HCT116 (cell line): Measurements from ENCODE around the gene CLEC3B. TPM values are rescaled to one million over a fixed set of nuclear protein-coding genes. Genes with fewer than 3 reads are reported as not detected.

ENCODE experiments used
- ATAC-seq: fragments of 200-7000 bp; cut with Tn5 transposase; 2 replicates; pipeline ENCODE4 v1.9.1; 2020; ENCODE audit warnings: mild to moderate bottlenecking, moderate library complexity
- BruUV-seq: library from RNA; stranded (reverse); fragments of 400-500 nt; replicated peaks from 2 replicates; lab custom pipeline; 2021; lab: Mats Ljungman, UMichigan
- CTCF ChIA-PET: fragments of 300-600 bp; sonication (Branson Sonifier 250); formaldehyde crosslinking; loops from one replicate; lab custom pipeline; 2021; ENCODE audit warnings: antibody characterized with exemption; lab: Charles Lee
- POLR2A ChIA-PET: fragments of 300-600, 350-600 bp; sonication (Branson Sonifier 250); formaldehyde crosslinking; loops from one replicate; lab custom pipeline; 2021; ENCODE audit warnings: antibody characterized with exemption; lab: Charles Lee
- RAD21 ChIA-PET, 2 experiments: fragments of 300-600 bp; sonication (Branson Sonifier 250); formaldehyde crosslinking; loops; one replicate each; lab custom pipeline; 2023; ENCODE audit warnings: low total read pairs in 2 of 2; ENCODE audit not compliant: uncharacterized antibody in 2 of 2, unreplicated experiment in 2 of 2, low non-redundant PET in 1 of 2; lab: Charles Lee
- DNase-seq: peaks from one replicate; pipeline ENCODE4 v3.0.0-alpha.2; 2010; ENCODE audit warnings: low read depth, low spot score
- H2AFZ ChIP-seq: fragments of 200-600 bp; shearing (Covaris generic), sonication (generic); 2 replicates; pipeline ENCODE4 v1.6.1; 2017; ENCODE audit warnings: low read depth, mixed run types, mixed read lengths, antibody characterized with exemption, low read length; ENCODE audit not compliant: poor library complexity, severe bottlenecking
- H3K27ac ChIP-seq: 2 replicates; pipeline ENCODE4 v1.5.1; 2012; ENCODE audit warnings: low read depth, low read length
- H3K27me3 ChIP-seq: fragments of 200-600 bp; sonication (generic); 2 replicates; pipeline ENCODE4 v1.6.1; 2016; ENCODE audit warnings: mixed run types, low read length, mixed read lengths; ENCODE audit not compliant: insufficient read depth
- H3K36me3 ChIP-seq, 2 experiments: fragments of 200-500 bp in 1 of 2; fragments of 200-600 bp in 1 of 2; sonication (Bioruptor generic) in 1 of 2; sonication (generic) in 1 of 2; 2 replicates each; pipeline versions ENCODE4 v1.5.1 to v1.6.1; 2014 to 2016; ENCODE audit warnings: low read length in 2 of 2, inconsistent platforms in 1 of 2, mixed read lengths in 1 of 2, mixed run types in 1 of 2; ENCODE audit not compliant: insufficient read depth in 2 of 2, control insufficient read depth in 1 of 2
- H3K4me1 ChIP-seq, 2 experiments: fragments of 200-600 bp in 1 of 2; sonication (generic) in 1 of 2; 2 replicates each; pipeline versions ENCODE4 v1.5.1 to v1.6.1; 2012 to 2017; ENCODE audit warnings: low read length in 2 of 2, inconsistent platforms in 1 of 2, mild to moderate bottlenecking in 1 of 2, mixed read lengths in 1 of 2, mixed run types in 1 of 2, moderate library complexity in 1 of 2; ENCODE audit not compliant: insufficient read depth in 2 of 2, control insufficient read depth in 1 of 2
- H3K4me2 ChIP-seq: fragments of 200-600 bp; sonication (generic); 2 replicates; pipeline ENCODE4 v1.6.1; 2017; ENCODE audit warnings: mixed run types, low read length, mixed read lengths
- H3K4me3 ChIP-seq, 2 experiments: fragments of 200-600 bp in 1 of 2; sonication (generic) in 1 of 2; replicated peaks in 1 of 2; 2 replicates each; pipeline ENCODE4 v1.5.1; 2011 to 2016; ENCODE audit warnings: low read length in 2 of 2, control low read depth in 1 of 2, low read depth in 1 of 2, mild to moderate bottlenecking in 1 of 2, mixed read lengths in 1 of 2, mixed run types in 1 of 2
- H3K79me2 ChIP-seq: fragments of 200-600 bp; sonication (generic); 2 replicates; pipeline ENCODE4 v1.6.1; 2017; ENCODE audit warnings: mild to moderate bottlenecking, mixed run types, low read length, moderate library complexity, mixed read lengths; ENCODE audit not compliant: insufficient read depth
- H3K9ac ChIP-seq: fragments of 200-600 bp; sonication (generic); 2 replicates; pipeline ENCODE4 v1.6.1; 2016; ENCODE audit warnings: low read length, mixed read lengths
- H3K9me2 ChIP-seq: fragments of 200-600 bp; sonication (generic), shearing (Covaris generic); 2 replicates; pipeline ENCODE4 v1.6.1; 2017; ENCODE audit warnings: mixed run types, mild to moderate bottlenecking, moderate library complexity; ENCODE audit not compliant: insufficient read depth
- H3K9me3 ChIP-seq, 2 experiments: fragments of 200-500 bp in 1 of 2; fragments of 200-600 bp in 1 of 2; sonication (Bioruptor generic) in 1 of 2; sonication (generic) in 1 of 2; 2 replicates each; pipeline ENCODE4 v1.6.1; 2014 to 2017; ENCODE audit warnings: low read length in 2 of 2, mixed read lengths in 2 of 2, inconsistent platforms in 1 of 2, low read depth in 1 of 2, mild to moderate bottlenecking in 1 of 2, mixed run types in 1 of 2, moderate library complexity in 1 of 2; ENCODE audit not compliant: control insufficient read depth in 1 of 2, insufficient read depth in 1 of 2
- H4K20me1 ChIP-seq: fragments of 200-600 bp; sonication (generic), shearing (Covaris generic); 2 replicates; pipeline ENCODE4 v1.6.1; 2017; ENCODE audit warnings: mixed run types, mild to moderate bottlenecking, moderate library complexity; ENCODE audit not compliant: insufficient read depth
- CBX3 ChIP-seq: IDR thresholded peaks from 2 replicates; pipeline ENCODE4 v1.6.1; 2012; ENCODE audit warnings: low read depth
- CEBPB ChIP-seq: IDR thresholded peaks from 2 replicates; pipeline ENCODE4 v1.6.1; 2012; ENCODE audit warnings: low read depth
- EZH2 ChIP-seq: fragments of 200-600 bp; sonication (generic); IDR thresholded peaks from 2 replicates; pipeline ENCODE4 v1.6.1; 2017; ENCODE audit warnings: antibody characterized with exemption, mixed run types
- EZH2phosphoT487 ChIP-seq: fragments of 200-600 bp; IDR thresholded peaks from 2 replicates; pipeline ENCODE4 v1.6.1; 2018; ENCODE audit warnings: antibody characterized with exemption, borderline replicate concordance
- FOSL1 ChIP-seq: IDR thresholded peaks from 2 replicates; pipeline ENCODE4 v1.6.1; 2012; ENCODE audit warnings: low read depth
- JUND ChIP-seq: IDR thresholded peaks from 2 replicates; pipeline ENCODE4 v1.6.1; 2012
- POLR2AphosphoS5 ChIP-seq: IDR thresholded peaks from 2 replicates; pipeline ENCODE4 v1.6.1; 2011; ENCODE audit warnings: mild to moderate bottlenecking, low read depth, low read length, moderate library complexity
- RAD21 ChIP-seq: IDR thresholded peaks from 2 replicates; pipeline ENCODE4 v1.6.1; 2012; ENCODE audit warnings: low read depth, mild to moderate bottlenecking
- SIN3A ChIP-seq: IDR thresholded peaks from 2 replicates; pipeline ENCODE4 v1.6.1; 2012; ENCODE audit warnings: low read depth
- SP1 ChIP-seq: IDR thresholded peaks from 2 replicates; pipeline ENCODE4 v1.6.1; 2012; ENCODE audit warnings: low read depth
- SRF ChIP-seq: IDR thresholded peaks from 2 replicates; pipeline ENCODE4 v1.6.1; 2012; ENCODE audit warnings: low read depth
- ZFX ChIP-seq: fragments of 450-650 bp; IDR thresholded peaks from 2 replicates; pipeline ENCODE4 v1.6.1; 2017
- intact Hi-C: fragments of 100-400 bp; cut with micrococcal nuclease; formaldehyde crosslinking; loops from 2 replicates; pipeline ENCODE4 v1.10.0; 2022
- total RNA-seq: library from RNA; stranded (reverse); gene quantifications from one replicate; pipeline ENCODE4 v1.2.1, GENCODE V29; 2021; ENCODE audit not compliant: unreplicated experiment
- TF ChIP-seq, protein P1 (sequence below): IDR thresholded peaks from 2 replicates; pipeline ENCODE4 v1.6.1; 2011; ENCODE audit warnings: mild to moderate bottlenecking, low read length, moderate library complexity; ENCODE audit not compliant: insufficient replicate concordance; ENCODE audit errors: extremely low read depth
- TF ChIP-seq, protein P2 (sequence below), 3 experiments: fragments of 200-600 bp in 1 of 3; sonication (generic) in 1 of 3; IDR thresholded peaks in 2 of 3; conservative IDR thresholded peaks in 1 of 3; 2 replicates each; pipeline ENCODE4 v1.5.1; 2012 to 2017; ENCODE audit warnings: low read depth in 2 of 3, low read length in 2 of 3, antibody characterized with exemption in 1 of 3, borderline replicate concordance in 1 of 3, control low read depth in 1 of 3, mild to moderate bottlenecking in 1 of 3, mixed read lengths in 1 of 3, mixed run types in 1 of 3, moderate library complexity in 1 of 3; ENCODE audit not compliant: insufficient read depth in 1 of 3

CLEC3B gene
- total RNA-seq, 1 experiment from 2014 or later = 0.57 TPM

GRCh38 chr3:45003859-45004258, 22.2 kb upstream of the CLEC3B start:
- no peaks in the 10 kb centered on the region for H3K4me1 ChIP-seq
- RAD21 ChIA-PET = no interaction called here
- no peaks in the 10 kb centered on the region for H3K9me2 ChIP-seq
- H3K9ac ChIP-seq = no peak overlapping the region
- no peak overlapping the region for H3K27ac ChIP-seq
- H2AFZ ChIP-seq = no peak overlapping the region
- no peak overlapping the region for H3K4me3 ChIP-seq
- DNase-seq (no peak), ATAC-seq (no peak)
- H4K20me1 ChIP-seq = no peaks in the 10 kb centered on the region
- CTCF ChIA-PET = no interaction called here
- H3K79me2 ChIP-seq = peaks cover 4% of the 10 kb centered on the region
- no peaks in the 10 kb centered on the region for H3K27me3 ChIP-seq
- H3K36me3 ChIP-seq = peaks cover 28 to 39% of the 10 kb centered on the region in 2 experiments; a peak in 3 of 4 replicates
- no peak for TF ChIP-seq SIN3A
- TF ChIP-seq CBX3 = no peak
- no peak for TF ChIP-seq POLR2AphosphoS5
- no peak for TF ChIP-seq SRF
- TF ChIP-seq EZH2 = no peak
- TF ChIP-seq RAD21 = no peak
- no peak for TF ChIP-seq SP1
- TF ChIP-seq EZH2phosphoT487 = no peak
- TF ChIP-seq, protein P1, sequence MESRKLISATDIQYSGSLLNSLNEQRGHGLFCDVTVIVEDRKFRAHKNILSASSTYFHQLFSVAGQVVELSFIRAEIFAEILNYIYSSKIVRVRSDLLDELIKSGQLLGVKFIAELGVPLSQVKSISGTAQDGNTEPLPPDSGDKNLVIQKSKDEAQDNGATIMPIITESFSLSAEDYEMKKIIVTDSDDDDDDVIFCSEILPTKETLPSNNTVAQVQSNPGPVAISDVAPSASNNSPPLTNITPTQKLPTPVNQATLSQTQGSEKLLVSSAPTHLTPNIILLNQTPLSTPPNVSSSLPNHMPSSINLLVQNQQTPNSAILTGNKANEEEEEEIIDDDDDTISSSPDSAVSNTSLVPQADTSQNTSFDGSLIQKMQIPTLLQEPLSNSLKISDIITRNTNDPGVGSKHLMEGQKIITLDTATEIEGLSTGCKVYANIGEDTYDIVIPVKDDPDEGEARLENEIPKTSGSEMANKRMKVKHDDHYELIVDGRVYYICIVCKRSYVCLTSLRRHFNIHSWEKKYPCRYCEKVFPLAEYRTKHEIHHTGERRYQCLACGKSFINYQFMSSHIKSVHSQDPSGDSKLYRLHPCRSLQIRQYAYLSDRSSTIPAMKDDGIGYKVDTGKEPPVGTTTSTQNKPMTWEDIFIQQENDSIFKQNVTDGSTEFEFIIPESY = no peak
- TF ChIP-seq, all 23 proteins: peak for 0
- POLR2A ChIA-PET = interaction anchor here (0.7 kb wide), 1 partner anchor 10 kb away, joined by 3 read pairs; no protein-coding TSS in a partner anchor
- no peak overlapping the region for H3K4me2 ChIP-seq
- no peaks in the 10 kb centered on the region for H3K9me3 ChIP-seq
- intact Hi-C loops = no loop called here
- no TSS peak for BruUV-seq

DNA sequence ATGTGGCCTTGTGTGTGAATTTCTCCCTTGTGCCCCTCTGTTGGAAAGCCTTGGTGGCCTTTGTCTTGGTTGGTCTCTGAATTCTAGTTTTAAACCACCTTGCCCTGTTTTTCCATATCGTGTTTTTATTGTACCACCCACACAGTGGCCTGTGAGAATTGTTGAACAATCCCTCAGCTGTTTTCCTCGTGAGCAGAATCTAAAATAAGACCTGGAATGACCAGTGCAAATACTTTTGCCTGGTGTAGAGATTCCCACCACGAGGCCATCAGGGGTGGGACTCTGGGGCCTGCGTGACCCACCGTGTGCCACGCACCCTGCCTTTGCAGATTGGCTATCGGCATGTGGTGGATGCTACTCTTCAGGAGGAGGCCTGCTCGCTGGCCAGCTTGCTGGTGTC, 19.0 kb upstream of the CLEC3B start:
- Histone ChIP-seq H3K27me3 (no peaks in the 10 kb centered on the region), H3K79me2 (peaks cover 4% of the 10 kb centered on the region; the same call in 1 of the 2 replicates), H3K9me2 (no peaks in the 10 kb centered on the region), H2AFZ (no peak overlapping the region), H3K4me1 (no peaks in the 10 kb centered on the region), H3K4me2 (no peak overlapping the region), H3K27ac (no peak overlapping the region), H3K9me3 (no peaks in the 10 kb centered on the region), H3K4me3 (no peak overlapping the region), H4K20me1 (no peaks in the 10 kb centered on the region), H3K36me3 (peaks cover 17 to 27% of the 10 kb centered on the region in 2 experiments; a peak in 3 of 4 replicates), H3K9ac (no peak overlapping the region)
- intact Hi-C loops = no loop called here
- BruUV-seq = no TSS peak
- RAD21 ChIA-PET = no interaction called here
- CTCF ChIA-PET = no interaction called here
- POLR2A ChIA-PET = no interaction called here
- no peak for DNase-seq
- ATAC-seq = no peak
- TF ChIP-seq ZFX (no peak), JUND (no peak), POLR2AphosphoS5 (no peak), RAD21 (no peak), SRF (no peak), SIN3A (no peak), CEBPB (no peak), SP1 (no peak), FOSL1 (no peak)
- TF ChIP-seq, protein P2, sequence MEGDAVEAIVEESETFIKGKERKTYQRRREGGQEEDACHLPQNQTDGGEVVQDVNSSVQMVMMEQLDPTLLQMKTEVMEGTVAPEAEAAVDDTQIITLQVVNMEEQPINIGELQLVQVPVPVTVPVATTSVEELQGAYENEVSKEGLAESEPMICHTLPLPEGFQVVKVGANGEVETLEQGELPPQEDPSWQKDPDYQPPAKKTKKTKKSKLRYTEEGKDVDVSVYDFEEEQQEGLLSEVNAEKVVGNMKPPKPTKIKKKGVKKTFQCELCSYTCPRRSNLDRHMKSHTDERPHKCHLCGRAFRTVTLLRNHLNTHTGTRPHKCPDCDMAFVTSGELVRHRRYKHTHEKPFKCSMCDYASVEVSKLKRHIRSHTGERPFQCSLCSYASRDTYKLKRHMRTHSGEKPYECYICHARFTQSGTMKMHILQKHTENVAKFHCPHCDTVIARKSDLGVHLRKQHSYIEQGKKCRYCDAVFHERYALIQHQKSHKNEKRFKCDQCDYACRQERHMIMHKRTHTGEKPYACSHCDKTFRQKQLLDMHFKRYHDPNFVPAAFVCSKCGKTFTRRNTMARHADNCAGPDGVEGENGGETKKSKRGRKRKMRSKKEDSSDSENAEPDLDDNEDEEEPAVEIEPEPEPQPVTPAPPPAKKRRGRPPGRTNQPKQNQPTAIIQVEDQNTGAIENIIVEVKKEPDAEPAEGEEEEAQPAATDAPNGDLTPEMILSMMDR (IDR thresholded peaks at IDR 0.05 in 2 of 3, conservative IDR thresholded peaks at IDR 0.05 in 1 of 3; ENCODE audit: borderline replicate concordance in 1 of 3, insufficient read depth in 1 of 3, low read depth in 2 of 3, low read length in 2 of 3) = no peak
- TF ChIP-seq, protein P1 = no peak
